GM19455 (cell line): ENCODE results near the gene CATSPER3.
"Not testable (repeated sequence)": the region's sequence is repeated elsewhere in the genome, so short reads cannot be mapped to it uniquely, and the experiment has no call there.

ENCODE experiments used
- ATAC-seq: cut with Tn5 transposase; IDR thresholded peaks from one replicate; pipeline ENCODE4 v1.9.1; 2021; ENCODE audit not compliant: unreplicated experiment

CATSPER3 gene

DNA sequence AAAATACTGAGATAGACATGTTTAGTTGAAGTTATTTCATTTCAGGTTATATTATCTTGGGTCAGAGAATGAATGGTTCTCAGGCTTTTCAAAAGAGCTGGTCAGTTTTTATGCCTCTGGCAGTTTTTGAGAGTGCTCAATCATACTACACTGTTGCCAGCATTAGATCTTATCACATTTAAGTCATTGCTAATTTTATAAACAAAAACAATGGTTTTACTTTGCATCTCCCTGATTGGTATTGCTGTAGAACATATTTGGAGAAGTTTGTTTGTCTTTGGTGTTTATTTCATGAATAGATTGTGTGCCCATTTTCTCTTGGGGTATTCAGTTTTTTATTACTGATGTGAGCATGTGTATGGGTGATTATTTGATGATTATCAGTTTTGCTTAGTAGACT lies 1.5 kb downstream of the CATSPER3 start:
- no peak for ATAC-seq

- no peak for ATAC-seq
Observed at GRCh38 chr5:134975078-134975715, 7.5 kb downstream of the CATSPER3 start.

DNA sequence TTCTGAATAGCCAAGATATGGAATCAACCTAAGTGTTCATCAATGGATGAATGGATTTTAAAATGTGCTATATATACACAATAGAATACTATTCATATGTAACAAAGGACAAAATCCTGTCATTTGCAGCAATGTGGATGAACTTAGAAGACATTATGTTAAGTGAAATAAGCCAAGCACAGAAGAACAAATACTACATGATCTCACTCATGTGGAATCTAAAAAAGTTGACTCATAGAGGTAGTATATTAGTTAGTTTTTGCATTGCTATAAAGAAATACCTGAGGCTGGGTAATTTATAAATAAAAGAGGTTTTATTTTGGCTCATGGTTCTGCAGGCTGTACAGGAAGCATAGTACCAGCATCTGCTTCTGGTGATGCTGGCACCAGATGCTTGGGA lies 8.1 kb downstream of the CATSPER3 start:
- no peak for ATAC-seq

GRCh38 chr5:134976841-134977240 lies 9.1 kb downstream of the CATSPER3 start:
- ATAC-seq = no peak

DNA sequence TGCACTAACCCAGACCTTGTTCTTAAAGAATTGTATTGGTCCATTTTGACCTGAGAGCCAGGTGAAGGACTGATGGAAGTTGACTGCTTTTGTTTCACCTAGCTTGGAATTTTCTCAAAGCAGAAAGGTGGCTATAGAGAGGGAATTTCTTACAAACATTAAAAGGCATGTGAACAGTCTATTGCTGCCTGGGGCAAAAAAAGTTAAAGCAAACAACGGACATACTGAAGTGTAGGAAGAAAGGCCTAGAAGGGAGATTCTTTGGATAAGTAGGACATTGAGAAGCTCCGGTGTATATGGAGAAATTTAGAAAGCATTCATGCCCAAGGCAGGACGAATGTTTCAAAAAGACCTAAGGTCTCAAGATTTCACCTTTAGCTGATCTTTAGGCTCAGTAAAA lies 11.7 kb downstream of the CATSPER3 start:
- no peak for ATAC-seq

- ATAC-seq = no peak
Observed at GRCh38 chr5:134982230-134982629, 14.5 kb downstream of the CATSPER3 start.

DNA sequence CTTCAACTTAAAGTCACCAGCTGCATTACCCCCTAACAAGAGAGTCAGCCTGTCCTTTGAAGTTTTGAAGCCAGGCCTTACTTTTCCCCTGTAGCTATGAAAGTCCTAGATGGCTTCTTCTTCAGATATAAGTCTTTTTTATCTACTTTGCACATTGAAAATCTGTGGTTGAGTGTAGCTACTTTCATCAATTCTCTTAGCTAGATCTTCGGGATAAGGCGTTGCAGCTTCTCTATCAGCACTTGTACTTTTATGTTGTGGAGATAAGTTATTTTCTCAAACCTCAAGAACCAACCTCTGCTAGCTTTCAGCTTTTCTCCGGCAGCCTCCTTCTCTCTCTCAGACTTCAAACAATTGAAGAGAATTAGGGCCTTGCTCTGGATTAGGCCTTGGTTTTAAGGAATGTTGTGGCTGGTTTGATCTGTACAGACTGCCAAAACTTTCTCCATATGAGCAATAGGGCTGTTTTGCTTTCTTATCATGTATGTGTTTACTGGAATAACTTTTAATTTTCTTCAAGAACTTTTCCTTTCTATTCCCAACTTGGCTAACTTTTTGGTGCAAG lies 21.6 kb downstream of the CATSPER3 start:
- no peak for ATAC-seq

DNA sequence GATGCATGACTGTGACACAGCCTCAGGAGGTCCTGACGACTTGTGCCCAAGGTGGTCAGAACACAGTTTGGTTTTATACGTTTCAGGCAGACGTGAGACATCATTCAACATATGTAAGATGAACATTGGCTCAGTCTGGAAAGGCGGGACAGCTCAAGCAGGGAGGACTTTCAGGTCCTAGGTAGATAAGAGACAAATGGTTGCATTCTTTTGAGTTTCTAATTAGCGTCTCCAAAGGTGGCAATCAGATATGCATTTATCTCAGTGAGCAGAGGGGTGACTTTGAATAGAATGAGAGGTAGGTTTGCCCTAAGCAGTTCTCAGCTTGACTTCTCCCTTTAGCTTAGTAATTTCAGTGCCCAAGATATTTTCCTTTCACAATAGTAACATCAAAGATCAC lies 22.5 kb downstream of the CATSPER3 start:
- ATAC-seq = not testable (repeated sequence)

GRCh38 chr5:134992148-134992547 lies 24.4 kb downstream of the CATSPER3 start:
- no peak for ATAC-seq

GRCh38 chr5:134993161-134993560 lies 25.5 kb downstream of the CATSPER3 start:
- no peak for ATAC-seq

DNA sequence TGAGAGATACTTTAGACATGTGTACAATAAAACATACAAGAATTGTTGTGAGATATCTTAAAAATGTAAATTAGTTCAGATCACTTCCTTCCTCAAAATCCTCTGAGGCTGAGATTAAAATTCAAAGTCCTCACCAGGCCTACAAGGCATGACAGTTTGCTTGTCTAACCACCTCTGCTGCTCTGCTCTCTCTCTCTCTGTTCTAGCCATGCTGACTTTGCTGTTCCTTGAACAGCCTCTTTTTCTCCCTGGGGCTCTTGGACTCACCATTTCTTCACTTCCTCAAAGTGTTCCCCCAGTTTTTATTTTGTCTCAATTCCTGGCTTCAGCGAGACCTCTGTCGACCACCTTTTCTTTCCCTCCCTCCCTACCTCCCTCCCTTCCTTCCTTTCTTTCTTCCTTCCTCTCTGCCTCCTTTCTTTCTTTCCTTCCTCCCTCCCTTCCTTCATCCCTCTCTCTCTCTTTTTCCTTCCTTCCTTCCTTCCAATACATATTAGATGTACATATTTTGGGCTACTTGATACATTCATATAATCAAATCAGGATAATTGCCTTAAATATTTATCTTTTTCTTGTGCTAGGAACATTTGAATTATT lies 27.0 kb downstream of the CATSPER3 start:
- no peak for ATAC-seq

DNA sequence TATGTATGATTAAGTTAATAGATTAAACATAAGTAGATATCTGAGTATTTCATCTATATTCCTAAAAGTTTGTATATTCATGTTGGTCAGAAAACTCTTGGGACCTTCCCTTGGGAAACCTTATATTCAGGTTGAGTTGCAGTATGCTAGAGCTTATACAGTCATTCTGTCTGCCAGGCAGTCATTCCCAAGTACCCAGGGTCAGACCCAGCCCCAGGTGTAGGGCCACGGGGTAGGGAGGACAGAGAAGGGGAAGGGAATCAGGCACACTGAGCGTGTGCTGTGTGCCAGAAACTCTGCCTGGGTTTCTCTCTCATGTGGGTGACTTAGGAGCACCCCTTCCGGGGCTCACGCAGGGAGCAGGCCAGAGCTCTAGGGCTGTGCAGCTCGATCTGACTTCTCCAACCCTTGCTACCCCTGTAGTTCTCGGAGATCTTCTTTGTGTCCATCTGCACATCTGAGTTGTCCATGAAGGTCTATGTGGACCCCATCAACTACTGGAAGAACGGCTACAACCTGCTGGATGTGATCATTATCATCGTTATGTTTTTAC lies 28.2 kb downstream of the CATSPER3 start:
- no peak for ATAC-seq

GRCh38 chr5:134997015-134997414 lies 29.3 kb downstream of the CATSPER3 start:
- no peak for ATAC-seq

DNA sequence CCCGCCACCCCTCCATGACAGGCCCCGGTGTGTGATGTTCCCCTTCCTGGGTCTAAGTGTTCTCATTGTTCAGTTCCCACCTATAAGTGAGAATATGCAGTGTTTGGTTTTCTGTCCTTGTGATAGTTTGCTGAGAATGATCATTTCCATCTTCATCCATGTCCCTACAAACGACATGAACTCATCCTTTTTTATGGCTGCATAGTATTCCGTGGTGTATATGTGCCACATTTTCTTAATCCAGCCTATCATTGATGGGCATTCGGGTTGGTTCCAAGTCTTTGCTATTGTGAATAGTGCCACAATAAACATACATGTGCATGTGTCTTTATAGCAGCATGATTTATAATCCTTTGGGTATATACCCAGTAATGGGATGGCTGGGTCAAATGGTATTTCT lies 30.4 kb downstream of the CATSPER3 start:
- ATAC-seq = not testable (repeated sequence)

- no peak for ATAC-seq
Observed at GRCh38 chr5:135004376-135004775, 36.7 kb downstream of the CATSPER3 start.

- ATAC-seq = no peak
Observed at GRCh38 chr5:135005076-135005475, 37.4 kb downstream of the CATSPER3 start.

GRCh38 chr5:135007305-135007704 lies 39.6 kb downstream of the CATSPER3 start:
- no peak for ATAC-seq

GRCh38 chr5:135007749-135008363 lies 40.1 kb downstream of the CATSPER3 start:
- ATAC-seq = no peak

DNA sequence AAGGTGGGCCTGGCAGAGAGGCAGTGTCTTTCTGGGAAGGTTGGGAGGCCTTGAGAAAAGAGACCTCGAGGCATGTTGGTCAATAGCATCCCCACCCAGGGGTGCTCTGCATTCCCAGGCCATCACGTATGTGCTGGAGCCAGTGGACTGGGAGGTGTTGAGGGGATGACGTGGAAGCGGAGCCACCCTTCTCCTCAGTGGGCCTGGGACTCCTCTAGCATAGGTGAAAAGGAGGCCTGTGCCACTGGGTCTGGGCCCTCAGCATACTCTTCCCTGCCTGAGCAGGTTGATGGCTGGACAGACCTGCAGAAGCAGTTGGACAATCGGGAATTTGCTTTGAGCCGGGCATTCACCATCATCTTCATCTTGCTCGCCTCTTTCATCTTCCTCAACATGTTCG lies 40.8 kb downstream of the CATSPER3 start:
- no peak for ATAC-seq

GRCh38 chr5:135008981-135009735 lies 41.5 kb downstream of the CATSPER3 start:
- no peak for ATAC-seq
